Neural progenitor cell (in vitro differentiated cells): ENCODE results near the gene THBS3. TPM values are rescaled to one million over a fixed set of nuclear protein-coding genes. Genes with fewer than 3 reads are reported as not detected.
"Not testable (repeated sequence)": the region's sequence is repeated elsewhere in the genome, so short reads cannot be mapped to it uniquely, and the experiment has no call there.

Experiments used
- DNase-seq: peaks from one replicate; pipeline ENCODE4 v3.0.0-alpha.2; 2016; ENCODE audit warnings: low spot score
- H2AFZ ChIP-seq: fragments of 200-600 bp; sonication (generic); replicated peaks from 2 replicates; pipeline ENCODE4 v1.6.1; 2016; ENCODE audit warnings: antibody characterized with exemption
- H3F3A ChIP-seq: fragments of 200-600 bp; sonication (generic); 2 replicates; pipeline ENCODE4 v1.6.1; 2016; ENCODE audit warnings: antibody characterized with exemption, low read depth
- H3K27ac ChIP-seq: fragments of 200-600 bp; sonication (generic); 2 replicates; pipeline ENCODE4 v1.5.1; 2016; ENCODE audit warnings: mild to moderate bottlenecking
- H3K27me3 ChIP-seq: fragments of 200-600 bp; sonication (generic); 2 replicates; pipeline ENCODE4 v1.6.1; 2016; ENCODE audit warnings: mild to moderate bottlenecking, moderate library complexity
- H3K36me3 ChIP-seq: fragments of 200-600 bp; sonication (generic); 2 replicates; pipeline ENCODE4 v1.5.1; 2016
- H3K4me1 ChIP-seq: fragments of 200-600 bp; sonication (generic); 2 replicates; pipeline ENCODE4 v1.6.1; 2016; ENCODE audit warnings: mixed run types
- H3K4me2 ChIP-seq: fragments of 200-600 bp; sonication (generic); 2 replicates; pipeline ENCODE4 v1.6.1; 2016
- H3K4me3 ChIP-seq: fragments of 200-600 bp; sonication (generic); 2 replicates; pipeline ENCODE4 v1.5.1; 2016
- H3K79me2 ChIP-seq: fragments of 200-600 bp; sonication (generic); 2 replicates; pipeline ENCODE4 v1.6.1; 2016; ENCODE audit warnings: low read depth
- H3K9ac ChIP-seq: fragments of 200-600 bp; sonication (generic); 2 replicates; pipeline ENCODE4 v1.6.1; 2016
- H3K9me3 ChIP-seq: fragments of 200-600 bp; sonication (generic); 2 replicates; pipeline ENCODE4 v1.5.1; 2016; ENCODE audit warnings: low read depth
- H4K20me1 ChIP-seq: fragments of 200-600 bp; sonication (generic); 2 replicates; pipeline ENCODE4 v1.6.1; 2016; ENCODE audit warnings: low read depth
- H3K27ac Mint-ChIP-seq: 3 replicates; pipeline ENCODE4 v1.8.0; 2021; ENCODE audit warnings: mixed read lengths
- H3K27me3 Mint-ChIP-seq: 2 replicates; pipeline ENCODE4 v1.8.0; 2022; ENCODE audit warnings: low read depth, mild to moderate bottlenecking, inconsistent platforms, moderate library complexity, mixed read lengths; ENCODE audit not compliant: insufficient read depth
- H3K36me3 Mint-ChIP-seq: 3 replicates; pipeline ENCODE4 v1.8.0; 2021; ENCODE audit warnings: mixed read lengths
- H3K4me1 Mint-ChIP-seq: 3 replicates; pipeline ENCODE4 v1.8.0; 2021; ENCODE audit warnings: mixed read lengths
- H3K4me3 Mint-ChIP-seq: 3 replicates; pipeline ENCODE4 v1.8.0; 2021; ENCODE audit warnings: mild to moderate bottlenecking, moderate library complexity, mixed read lengths
- H3K9me3 Mint-ChIP-seq: 3 replicates; pipeline ENCODE4 v1.8.0; 2020; ENCODE audit warnings: mixed read lengths
- EZH2 ChIP-seq: fragments of 200-600 bp; sonication (generic); IDR thresholded peaks from 2 replicates; pipeline ENCODE4 v1.6.1; 2017; ENCODE audit warnings: antibody characterized with exemption, mild to moderate bottlenecking, moderate library complexity
- EZH2phosphoT487 ChIP-seq: fragments of 200-600 bp; sonication (generic); IDR thresholded peaks from 2 replicates; pipeline ENCODE4 v1.6.1; 2017; ENCODE audit warnings: antibody characterized with exemption
- total RNA-seq: library from RNA; depleted of rRNA; stranded (reverse); fragments of >200 nt; gene quantifications from 2 replicates; pipeline ENCODE4 v1.2.3, GENCODE V29; 2015; ENCODE audit warnings: low replicate concordance
- TF ChIP-seq, protein P1 (sequence below): fragments of 200-600 bp; sonication (generic); IDR thresholded peaks from 2 replicates; pipeline ENCODE4 v1.5.1; 2017; ENCODE audit warnings: antibody characterized with exemption, mild to moderate bottlenecking

THBS3 gene
- total RNA-seq, 1 donor from 2014 or later: 19.3 TPM

GRCh38 chr1:155167166-155168104 lies 40.3 kb downstream of the THBS3 start:
- Histone ChIP-seq H4K20me1 (no peaks in the 10 kb centered on the region), H3K4me2 (peak overlapping the region; percentile 73), H3K27me3 (no peaks in the 10 kb centered on the region), H3K4me1 (peaks cover 25% of the 10 kb centered on the region), H3K9me3 (no peaks in the 10 kb centered on the region), H3K79me2 (peaks cover 15% of the 10 kb centered on the region), H2AFZ (peak overlapping the region; percentile 75), H3K9ac (no peak overlapping the region), H3K4me3 (peak overlapping the region; percentile 43), H3K27ac (no peak overlapping the region), H3K36me3 (no peaks in the 10 kb centered on the region), H3F3A (peaks cover 59% of the 10 kb centered on the region)
- H3K4me3 Mint-ChIP-seq: peak overlapping the region; percentile 84
- peaks cover 29% of the 10 kb centered on the region for H3K4me1 Mint-ChIP-seq
- H3K27ac Mint-ChIP-seq: peak overlapping the region; percentile 72
- DNase-seq: peak; percentile 96
- H3K36me3 Mint-ChIP-seq: peaks cover 4% of the 10 kb centered on the region
- peaks cover 16% of the 10 kb centered on the region for H3K27me3 Mint-ChIP-seq
- peaks cover 13% of the 10 kb centered on the region for H3K9me3 Mint-ChIP-seq
- TF ChIP-seq EZH2phosphoT487 (no peak), EZH2 (no peak)
- TF ChIP-seq, protein P1, sequence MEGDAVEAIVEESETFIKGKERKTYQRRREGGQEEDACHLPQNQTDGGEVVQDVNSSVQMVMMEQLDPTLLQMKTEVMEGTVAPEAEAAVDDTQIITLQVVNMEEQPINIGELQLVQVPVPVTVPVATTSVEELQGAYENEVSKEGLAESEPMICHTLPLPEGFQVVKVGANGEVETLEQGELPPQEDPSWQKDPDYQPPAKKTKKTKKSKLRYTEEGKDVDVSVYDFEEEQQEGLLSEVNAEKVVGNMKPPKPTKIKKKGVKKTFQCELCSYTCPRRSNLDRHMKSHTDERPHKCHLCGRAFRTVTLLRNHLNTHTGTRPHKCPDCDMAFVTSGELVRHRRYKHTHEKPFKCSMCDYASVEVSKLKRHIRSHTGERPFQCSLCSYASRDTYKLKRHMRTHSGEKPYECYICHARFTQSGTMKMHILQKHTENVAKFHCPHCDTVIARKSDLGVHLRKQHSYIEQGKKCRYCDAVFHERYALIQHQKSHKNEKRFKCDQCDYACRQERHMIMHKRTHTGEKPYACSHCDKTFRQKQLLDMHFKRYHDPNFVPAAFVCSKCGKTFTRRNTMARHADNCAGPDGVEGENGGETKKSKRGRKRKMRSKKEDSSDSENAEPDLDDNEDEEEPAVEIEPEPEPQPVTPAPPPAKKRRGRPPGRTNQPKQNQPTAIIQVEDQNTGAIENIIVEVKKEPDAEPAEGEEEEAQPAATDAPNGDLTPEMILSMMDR: peak; percentile 89

DNA sequence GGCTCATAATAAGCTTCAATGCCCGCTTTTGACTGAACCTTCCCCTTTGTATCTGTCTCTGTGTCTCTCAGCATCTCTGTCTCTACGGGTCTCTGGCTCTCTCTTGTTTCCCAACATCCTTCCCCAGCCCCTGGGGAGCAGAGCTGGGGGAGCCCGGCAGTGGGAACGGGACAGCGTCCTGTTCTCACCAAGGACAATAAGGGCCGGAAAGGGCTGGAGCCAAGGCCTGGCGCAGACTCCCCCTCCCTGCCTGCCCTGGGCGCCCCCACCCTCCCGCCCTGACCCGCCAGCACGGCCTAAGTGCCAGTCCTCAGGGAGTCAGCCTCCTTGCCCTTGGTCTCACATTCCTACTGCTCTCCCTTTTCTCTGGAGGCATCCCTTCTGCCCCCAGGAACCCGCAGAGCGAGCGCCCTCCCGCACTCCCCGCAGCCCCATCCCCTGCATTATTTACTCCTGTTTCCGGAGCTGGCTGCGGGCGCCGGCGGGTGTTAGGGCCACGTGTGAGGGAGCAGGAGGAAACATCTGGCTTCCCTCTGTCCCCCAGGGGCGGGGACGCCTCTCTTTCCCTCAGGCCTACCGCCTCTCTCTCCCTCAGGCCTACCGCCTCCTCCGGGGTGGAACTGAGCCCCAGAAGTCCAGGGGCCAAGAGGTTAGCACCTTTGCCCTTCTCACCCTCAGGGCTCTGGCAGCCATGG lies 41.1 kb downstream of the THBS3 start:
- Mint-ChIP-seq H3K4me1 (peaks cover 23% of the 10 kb centered on the region), H3K27ac (peak overlapping the region; percentile 69), H3K36me3 (peaks cover 4% of the 10 kb centered on the region), H3K27me3 (peaks cover 13% of the 10 kb centered on the region), H3K9me3 (peaks cover 13% of the 10 kb centered on the region), H3K4me3 (peak overlapping the region; percentile 84)
- H3K27me3 ChIP-seq: no peaks in the 10 kb centered on the region
- H3K27ac ChIP-seq: peak overlapping the region; percentile 76
- H4K20me1 ChIP-seq: no peaks in the 10 kb centered on the region
- H3K79me2 ChIP-seq: peaks cover 7% of the 10 kb centered on the region
- H3K9ac ChIP-seq: no peak overlapping the region
- H3K36me3 ChIP-seq: no peaks in the 10 kb centered on the region
- H3K4me2 ChIP-seq: peak overlapping the region; percentile 73
- no peaks in the 10 kb centered on the region for H3K9me3 ChIP-seq
- H3K4me1 ChIP-seq: peaks cover 19% of the 10 kb centered on the region
- TF ChIP-seq, protein P1: no peak
- TF ChIP-seq EZH2phosphoT487: no peak
- no peak for TF ChIP-seq EZH2
- H3K4me3 ChIP-seq: no peak overlapping the region
- H2AFZ ChIP-seq: peak overlapping the region; percentile 38
- DNase-seq: peak; percentile 78
- peaks cover 50% of the 10 kb centered on the region for H3F3A ChIP-seq

DNA sequence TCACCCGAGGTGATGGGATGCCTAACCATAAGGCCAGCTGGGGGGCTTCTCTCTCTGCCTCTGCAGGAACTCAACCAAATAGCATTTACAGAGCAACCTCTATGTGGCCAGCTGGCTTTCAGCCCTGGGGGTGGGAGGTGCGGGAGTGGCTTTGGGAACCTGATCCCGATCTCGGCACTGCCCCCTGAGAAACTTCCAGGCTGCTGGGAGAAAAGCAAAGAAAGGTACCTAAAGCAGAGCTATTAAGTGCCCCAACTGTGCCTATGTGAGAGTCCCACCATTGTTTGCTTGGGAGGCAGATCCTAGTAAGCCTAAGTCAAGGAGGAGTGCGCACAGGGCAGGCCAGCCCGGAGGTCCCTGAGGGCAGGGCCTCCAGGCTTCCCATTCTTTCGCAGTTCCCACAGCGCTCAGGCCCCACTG lies 41.6 kb downstream of the THBS3 start:
- TF ChIP-seq EZH2: no peak
- TF ChIP-seq EZH2phosphoT487: no peak
- TF ChIP-seq, protein P1: no peak
- H4K20me1 ChIP-seq: no peaks in the 10 kb centered on the region
- peaks cover 4% of the 10 kb centered on the region for H3K36me3 Mint-ChIP-seq
- peak overlapping the region; percentile 76 for H3K27ac ChIP-seq
- no peaks in the 10 kb centered on the region for H3K27me3 ChIP-seq
- H3K4me1 ChIP-seq: peaks cover 19% of the 10 kb centered on the region
- H3K79me2 ChIP-seq: peaks cover 1% of the 10 kb centered on the region
- peaks cover 13% of the 10 kb centered on the region for H3K9me3 Mint-ChIP-seq
- H3K4me1 Mint-ChIP-seq: peaks cover 23% of the 10 kb centered on the region
- H3F3A ChIP-seq: peaks cover 48% of the 10 kb centered on the region
- H3K9me3 ChIP-seq: no peaks in the 10 kb centered on the region
- H2AFZ ChIP-seq: peak overlapping the region; percentile 38
- H3K36me3 ChIP-seq: no peaks in the 10 kb centered on the region
- peak overlapping the region; percentile 69 for H3K27ac Mint-ChIP-seq
- peak; percentile 69 for DNase-seq
- no peak overlapping the region for H3K4me3 ChIP-seq
- H3K4me2 ChIP-seq: peak overlapping the region; percentile 73
- peaks cover 13% of the 10 kb centered on the region for H3K27me3 Mint-ChIP-seq
- peak overlapping the region; percentile 60 for H3K4me3 Mint-ChIP-seq
- no peak overlapping the region for H3K9ac ChIP-seq

- not testable (repeated sequence) for H3K27ac Mint-ChIP-seq, H3K4me3 ChIP-seq, H2AFZ ChIP-seq, H3K27ac ChIP-seq, DNase-seq, H3K9me3 ChIP-seq, H4K20me1 ChIP-seq, H3K4me3 Mint-ChIP-seq, H3K9ac ChIP-seq, H3K36me3 ChIP-seq, H3K27me3 ChIP-seq, H3K36me3 Mint-ChIP-seq, H3K79me2 ChIP-seq, H3K4me2 ChIP-seq
- Histone ChIP-seq H3F3A (peaks cover 43% of the 10 kb centered on the region), H3K4me1 (peaks cover 19% of the 10 kb centered on the region)
- H3K4me1 Mint-ChIP-seq: peaks cover 26% of the 10 kb centered on the region
- peaks cover 18% of the 10 kb centered on the region for H3K27me3 Mint-ChIP-seq
- peaks cover 13% of the 10 kb centered on the region for H3K9me3 Mint-ChIP-seq
Observed at GRCh38 chr1:155164625-155165024, 43.1 kb downstream of the THBS3 start.

GRCh38 chr1:155163785-155164184 lies 43.9 kb downstream of the THBS3 start:
- not testable (repeated sequence) for H4K20me1 ChIP-seq, DNase-seq, H3K27ac ChIP-seq, H3K9ac ChIP-seq, H3K4me3 Mint-ChIP-seq, H3K4me3 ChIP-seq, H2AFZ ChIP-seq, H3K79me2 ChIP-seq, H3K27me3 ChIP-seq, H3K36me3 Mint-ChIP-seq, H3K9me3 ChIP-seq, H3K4me2 ChIP-seq, H3K36me3 ChIP-seq
- peaks cover 19% of the 10 kb centered on the region for H3K4me1 ChIP-seq
- peaks cover 13% of the 10 kb centered on the region for H3K9me3 Mint-ChIP-seq
- peaks cover 15% of the 10 kb centered on the region for H3K27me3 Mint-ChIP-seq
- H3K4me1 Mint-ChIP-seq: peaks cover 26% of the 10 kb centered on the region
- H3K27ac Mint-ChIP-seq: peak overlapping the region; percentile 5
- peaks cover 35% of the 10 kb centered on the region for H3F3A ChIP-seq
